WTC11 (cell line): ENCODE measurements around the gene TNN. TPM values are rescaled to one million over a fixed set of nuclear protein-coding genes. Genes with fewer than 3 reads are reported as not detected.

Source experiments
- ATAC-seq: fragments of 200-7000 bp; cut with Tn5 transposase; 2 replicates; pipeline ENCODE4 v1.10.0; 2021; ENCODE audit warnings: mild to moderate bottlenecking, moderate library complexity
- CTCF ChIA-PET: fragments of 300-600 bp; sonication (Branson Sonifier 250); formaldehyde crosslinking; loops from one replicate; lab custom pipeline; 2021; ENCODE audit warnings: antibody characterized with exemption; lab: Charles Lee
- POLR2A ChIA-PET: fragments of 350-600 bp; sonication (Branson Sonifier 250); formaldehyde crosslinking; loops from one replicate; lab custom pipeline; 2021; ENCODE audit warnings: antibody characterized with exemption; lab: Charles Lee
- DNase-seq: peaks from one replicate; pipeline ENCODE4 v3.0.0; 2021; ENCODE audit warnings: low spot score
- H3K27ac Mint-ChIP-seq: 2 replicates; pipeline ENCODE4 v1.8.0; 2021; ENCODE audit warnings: mixed read lengths
- H3K27me3 Mint-ChIP-seq: 2 replicates; pipeline ENCODE4 v1.8.0; 2021; ENCODE audit warnings: low read depth, mild to moderate bottlenecking, moderate library complexity, mixed read lengths
- H3K36me3 Mint-ChIP-seq: 2 replicates; pipeline ENCODE4 v1.8.0; 2021; ENCODE audit warnings: mixed read lengths
- H3K4me1 Mint-ChIP-seq: 2 replicates; pipeline ENCODE4 v1.8.0; 2022; ENCODE audit warnings: mixed read lengths
- H3K4me3 Mint-ChIP-seq: 2 replicates; pipeline ENCODE4 v1.8.0; 2021; ENCODE audit warnings: mild to moderate bottlenecking, moderate library complexity, mixed read lengths
- H3K9me3 Mint-ChIP-seq: 2 replicates; pipeline ENCODE4 v1.8.0; 2021; ENCODE audit warnings: mixed read lengths
- CREB1 ChIP-seq: sonication (generic); formaldehyde crosslinking; IDR thresholded peaks from 2 replicates; pipeline ENCODE4 v1.8.0; 2023; ENCODE audit warnings: mild to moderate bottlenecking, missing genetic modification reagents
- ELF4 ChIP-seq: sonication (generic); formaldehyde crosslinking; IDR thresholded peaks from 2 replicates; pipeline ENCODE4 v1.8.1; 2022; ENCODE audit warnings: low read depth, mild to moderate bottlenecking, moderate library complexity, missing genetic modification reagents
- ETV6 ChIP-seq: sonication (generic); formaldehyde crosslinking; IDR thresholded peaks from 2 replicates; pipeline ENCODE4 v1.8.1; 2022; ENCODE audit warnings: mild to moderate bottlenecking, missing genetic modification reagents
- FOXP1 ChIP-seq: sonication (generic); formaldehyde crosslinking; IDR thresholded peaks from 2 replicates; pipeline ENCODE4 v1.8.0; 2022; ENCODE audit warnings: missing genetic modification reagents, mild to moderate bottlenecking, moderate library complexity, borderline replicate concordance
- HMGA2 ChIP-seq: fragments of 250-450 bp; sonication (Bioruptor Pico); IDR thresholded peaks from 2 replicates; pipeline ENCODE4 v1.4.0; 2021; ENCODE audit warnings: mild to moderate bottlenecking, moderate library complexity
- KAT7 ChIP-seq: sonication (generic); formaldehyde crosslinking; IDR thresholded peaks from 2 replicates; pipeline ENCODE4 v1.8.1; 2023; ENCODE audit warnings: missing genetic modification reagents, mild to moderate bottlenecking, borderline replicate concordance
- MAX ChIP-seq: sonication (generic); formaldehyde crosslinking; IDR thresholded peaks from 2 replicates; pipeline ENCODE4 v1.8.0; 2022; ENCODE audit warnings: mild to moderate bottlenecking, missing genetic modification reagents
- MXD4 ChIP-seq: fragments of 250-450 bp; sonication (Bioruptor Pico); IDR thresholded peaks from 2 replicates; pipeline ENCODE4 v1.8.0; 2021; ENCODE audit warnings: mild to moderate bottlenecking, moderate library complexity, borderline replicate concordance
- NFE2L1 ChIP-seq: sonication (generic); formaldehyde crosslinking; IDR thresholded peaks from 2 replicates; pipeline ENCODE4 v1.8.1; 2023; ENCODE audit warnings: missing genetic modification reagents
- NFYB ChIP-seq: sonication (generic); formaldehyde crosslinking; conservative IDR thresholded peaks from 2 replicates; pipeline ENCODE4 v1.8.0; 2022; ENCODE audit warnings: low read depth, missing genetic modification reagents
- NR2C2 ChIP-seq: sonication (generic); formaldehyde crosslinking; IDR thresholded peaks from 2 replicates; pipeline ENCODE4 v1.8.0; 2022; ENCODE audit warnings: mild to moderate bottlenecking, missing genetic modification reagents
- PRRX2 ChIP-seq: fragments of 250-450 bp; sonication (Bioruptor Pico); IDR thresholded peaks from 2 replicates; pipeline ENCODE4 v1.8.0; 2021; ENCODE audit warnings: mild to moderate bottlenecking
- RORB ChIP-seq: fragments of 250-450 bp; sonication (Bioruptor Pico); IDR thresholded peaks from 2 replicates; pipeline ENCODE4 v1.9.0; 2021; ENCODE audit warnings: mild to moderate bottlenecking
- TEAD1 ChIP-seq: sonication (generic); formaldehyde crosslinking; IDR thresholded peaks from 2 replicates; pipeline ENCODE4 v1.8.0; 2022; ENCODE audit warnings: mild to moderate bottlenecking, missing genetic modification reagents
- TEAD4 ChIP-seq: sonication (generic); formaldehyde crosslinking; IDR thresholded peaks from 2 replicates; pipeline ENCODE4 v1.8.0; 2022; ENCODE audit warnings: mild to moderate bottlenecking, missing genetic modification reagents
- ZBTB43 ChIP-seq: sonication (generic); formaldehyde crosslinking; IDR thresholded peaks from 2 replicates; pipeline ENCODE4 v1.8.1; 2023; ENCODE audit warnings: mild to moderate bottlenecking, missing genetic modification reagents
- ZMAT4 ChIP-seq: fragments of 250-450 bp; sonication (Bioruptor Pico); IDR thresholded peaks from 2 replicates; pipeline ENCODE4 v1.9.0; 2021; ENCODE audit warnings: mild to moderate bottlenecking
- ZNF219 ChIP-seq: sonication (generic); formaldehyde crosslinking; IDR thresholded peaks from 2 replicates; pipeline ENCODE4 v1.8.0; 2023; ENCODE audit warnings: missing genetic modification reagents, mild to moderate bottlenecking, borderline replicate concordance
- ZNF232 ChIP-seq: sonication (generic); formaldehyde crosslinking; IDR thresholded peaks from 2 replicates; pipeline ENCODE4 v1.8.0; 2022; ENCODE audit warnings: mild to moderate bottlenecking, missing genetic modification reagents
- ZNF263 ChIP-seq: sonication (generic); formaldehyde crosslinking; IDR thresholded peaks from 2 replicates; pipeline ENCODE4 v1.8.1; 2022; ENCODE audit warnings: low read depth, mild to moderate bottlenecking, moderate library complexity, missing genetic modification reagents
- ZNF396 ChIP-seq: fragments of 250-450 bp; sonication (Bioruptor Pico); IDR thresholded peaks from 2 replicates; pipeline ENCODE4 v1.8.0; 2021; ENCODE audit warnings: mild to moderate bottlenecking, moderate library complexity, borderline replicate concordance
- ZNF423 ChIP-seq: fragments of 250-450 bp; sonication (Bioruptor Pico); IDR thresholded peaks from 2 replicates; pipeline ENCODE4 v2.1.2; 2022; ENCODE audit warnings: mild to moderate bottlenecking, moderate library complexity
- ZNF671 ChIP-seq: fragments of 250-450 bp; sonication (Bioruptor Pico); IDR thresholded peaks from 2 replicates; pipeline ENCODE4 v1.8.0; 2021; ENCODE audit warnings: mild to moderate bottlenecking
- total RNA-seq: library from RNA; stranded (reverse); gene quantifications from 3 replicates; pipeline ENCODE4 v1.2.3, GENCODE V29; 2021
- TF ChIP-seq, protein P1 (sequence below): sonication (generic); formaldehyde crosslinking; IDR thresholded peaks from 2 replicates; pipeline ENCODE4 v1.8.1; 2022; ENCODE audit warnings: mild to moderate bottlenecking, missing genetic modification reagents, moderate library complexity, borderline replicate concordance
- TF ChIP-seq, protein P2 (sequence below): fragments of 250-450 bp; sonication (Bioruptor Pico); IDR thresholded peaks from 2 replicates; pipeline ENCODE4 v2.1.2; 2022; ENCODE audit warnings: mild to moderate bottlenecking, moderate library complexity
- TF ChIP-seq, protein P3 (sequence below): sonication (generic); formaldehyde crosslinking; IDR thresholded peaks from 2 replicates; pipeline ENCODE4 v1.8.0; 2022; ENCODE audit warnings: mild to moderate bottlenecking, missing genetic modification reagents
- TF ChIP-seq, protein P4 (sequence below): fragments of 250-450 bp; sonication (Bioruptor Pico); IDR thresholded peaks from 2 replicates; pipeline ENCODE4 v1.9.0; 2021; ENCODE audit warnings: moderate library complexity, mild to moderate bottlenecking, inconsistent platforms, borderline replicate concordance

TNN gene
- total RNA-seq, 1 experiment from 2014 or later, result 0.44 TPM

DNA sequence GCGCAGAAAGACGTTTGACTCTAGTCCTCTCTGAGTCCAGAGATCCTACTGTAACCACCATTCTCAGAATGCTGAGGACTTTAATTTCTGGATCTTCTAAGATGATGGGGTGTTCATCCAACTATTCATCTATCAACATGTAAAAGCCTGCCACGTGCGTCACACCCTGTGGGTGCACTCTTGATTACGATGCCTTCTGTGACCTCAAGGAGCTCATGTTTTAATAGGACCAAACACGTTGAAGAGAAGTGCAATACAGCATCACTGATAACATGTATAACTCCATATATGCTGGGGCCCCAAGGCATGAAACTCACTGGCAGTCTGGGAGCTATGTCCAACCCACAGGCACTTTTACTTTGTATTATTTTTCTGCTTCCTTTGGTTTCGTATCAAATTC, 105.9 kb downstream of the TNN start (continued):
- TF ChIP-seq ZBTB43 (CRISPR knock-in tag), result no peak
- TF ChIP-seq FOXP1 (CRISPR knock-in tag), result no peak
- TF ChIP-seq ELF4 (CRISPR knock-in tag), result no peak
- no peak for TF ChIP-seq PRRX2 (CRISPR knock-in tag)

DNA sequence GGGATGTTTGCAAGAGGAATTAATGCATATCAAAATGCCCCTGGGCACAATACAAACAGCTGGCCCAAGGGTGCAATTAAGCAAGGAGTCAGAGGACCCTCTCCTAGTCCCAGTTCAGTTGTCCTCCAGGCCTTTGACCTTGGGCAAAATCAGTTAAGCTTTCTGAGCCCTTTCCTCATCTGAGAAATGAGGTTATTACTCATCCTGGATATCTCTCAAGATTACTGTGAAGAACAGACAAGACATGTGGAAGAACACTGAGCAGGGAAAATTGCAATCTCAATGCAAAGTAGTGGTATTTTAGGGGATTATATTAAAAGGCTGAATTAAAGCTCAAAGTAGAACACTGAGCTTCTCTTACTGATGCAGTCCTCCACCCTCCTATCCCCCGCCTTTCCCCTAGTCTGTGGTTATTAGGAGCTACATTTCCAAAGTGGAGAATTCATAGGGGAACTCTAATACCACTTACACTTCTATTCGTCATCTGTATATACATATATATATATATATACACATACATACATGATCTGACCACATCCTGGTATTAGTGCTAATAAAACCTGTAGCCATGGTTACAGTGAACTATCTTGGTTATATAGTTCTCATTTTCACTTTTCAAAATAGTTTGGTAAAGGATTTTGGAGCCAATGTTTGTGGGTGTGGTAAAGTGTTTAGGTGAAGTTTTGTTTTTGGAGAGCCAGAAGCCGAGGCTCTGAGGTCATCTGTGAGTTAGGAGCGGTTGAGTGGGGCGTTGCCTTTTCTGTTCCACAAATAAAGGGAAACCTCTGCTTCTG, 106.9 kb downstream of the TNN start:
- no peaks in the 10 kb centered on the region for H3K9me3 Mint-ChIP-seq
- ATAC-seq (no peak), DNase-seq (no peak)
- peaks cover 4% of the 10 kb centered on the region; the same call in 1 of the 2 replicates for H3K36me3 Mint-ChIP-seq
- TF ChIP-seq NFYB (CRISPR knock-in tag) (no peak), ZNF232 (no peak), ZNF671 (CRISPR knock-in tag) (no peak), TEAD1 (CRISPR knock-in tag) (no peak), PRRX2 (CRISPR knock-in tag) (no peak), TEAD4 (CRISPR knock-in tag) (no peak), NFE2L1 (no peak), NR2C2 (CRISPR knock-in tag) (no peak), ETV6 (CRISPR knock-in tag) (no peak), MXD4 (CRISPR knock-in tag) (no peak), KAT7 (CRISPR knock-in tag) (no peak), ZNF423 (CRISPR knock-in tag) (no peak)
- CTCF ChIA-PET, result interaction anchor here (0.7 to 1.8 kb wide), 4 partner anchors 18 to 28 kb away, joined by 4 to 14 read pairs (median 4); no protein-coding TSS in a partner anchor
- H3K27me3 Mint-ChIP-seq, result no peaks in the 10 kb centered on the region
- POLR2A ChIA-PET, result interaction anchor here (0.5 kb wide), 1 partner anchor 29 kb away, joined by 3 read pairs; no protein-coding TSS in a partner anchor
- no peak overlapping the region for H3K4me3 Mint-ChIP-seq
- H3K4me1 Mint-ChIP-seq, result peaks cover 7% of the 10 kb centered on the region; the same call in 1 of the 2 replicates
- H3K27ac Mint-ChIP-seq, result no peak overlapping the region

DNA sequence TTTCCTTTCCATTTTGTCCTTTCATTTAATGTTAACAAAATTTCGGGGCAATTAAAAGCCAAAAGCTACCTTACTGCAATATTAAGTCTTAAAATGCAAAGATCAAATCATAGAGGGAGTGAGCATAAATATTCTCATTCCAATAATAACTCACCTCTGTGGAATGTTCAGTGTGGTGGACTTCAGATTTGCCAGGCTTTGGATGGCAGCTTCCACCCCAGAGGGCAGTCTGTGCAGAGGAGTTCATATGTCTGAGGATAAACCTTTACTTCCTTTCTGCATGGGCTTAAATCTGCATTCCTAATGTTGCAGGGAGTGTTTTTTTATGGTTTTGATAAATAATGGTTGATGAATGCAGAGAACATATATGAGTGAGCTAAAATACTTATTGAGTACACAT, 108.6 kb downstream of the TNN start:
- ATAC-seq (no peak), DNase-seq (no peak)
- H3K9me3 Mint-ChIP-seq, result no peaks in the 10 kb centered on the region
- H3K27me3 Mint-ChIP-seq, result no peaks in the 10 kb centered on the region
- H3K27ac Mint-ChIP-seq, result no peak overlapping the region
- CTCF ChIA-PET, result no interaction called here
- POLR2A ChIA-PET, result interaction anchor here (0.6 to 0.7 kb wide), 2 partner anchors 43 to 160 kb away, joined by 3 to 6 read pairs; no protein-coding TSS in a partner anchor
- no peak overlapping the region for H3K4me3 Mint-ChIP-seq
- peaks cover 4% of the 10 kb centered on the region; the same call in 1 of the 2 replicates for H3K36me3 Mint-ChIP-seq
- no peak for TF ChIP-seq MAX (CRISPR knock-in tag)
- no peak for TF ChIP-seq ZNF219 (CRISPR knock-in tag)
- no peak for TF ChIP-seq CREB1 (CRISPR knock-in tag)
- TF ChIP-seq, protein P1, sequence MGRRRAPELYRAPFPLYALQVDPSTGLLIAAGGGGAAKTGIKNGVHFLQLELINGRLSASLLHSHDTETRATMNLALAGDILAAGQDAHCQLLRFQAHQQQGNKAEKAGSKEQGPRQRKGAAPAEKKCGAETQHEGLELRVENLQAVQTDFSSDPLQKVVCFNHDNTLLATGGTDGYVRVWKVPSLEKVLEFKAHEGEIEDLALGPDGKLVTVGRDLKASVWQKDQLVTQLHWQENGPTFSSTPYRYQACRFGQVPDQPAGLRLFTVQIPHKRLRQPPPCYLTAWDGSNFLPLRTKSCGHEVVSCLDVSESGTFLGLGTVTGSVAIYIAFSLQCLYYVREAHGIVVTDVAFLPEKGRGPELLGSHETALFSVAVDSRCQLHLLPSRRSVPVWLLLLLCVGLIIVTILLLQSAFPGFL (CRISPR knock-in tag), result no peak
- TF ChIP-seq ZNF263 (CRISPR knock-in tag), result no peak
- TF ChIP-seq, protein P2, sequence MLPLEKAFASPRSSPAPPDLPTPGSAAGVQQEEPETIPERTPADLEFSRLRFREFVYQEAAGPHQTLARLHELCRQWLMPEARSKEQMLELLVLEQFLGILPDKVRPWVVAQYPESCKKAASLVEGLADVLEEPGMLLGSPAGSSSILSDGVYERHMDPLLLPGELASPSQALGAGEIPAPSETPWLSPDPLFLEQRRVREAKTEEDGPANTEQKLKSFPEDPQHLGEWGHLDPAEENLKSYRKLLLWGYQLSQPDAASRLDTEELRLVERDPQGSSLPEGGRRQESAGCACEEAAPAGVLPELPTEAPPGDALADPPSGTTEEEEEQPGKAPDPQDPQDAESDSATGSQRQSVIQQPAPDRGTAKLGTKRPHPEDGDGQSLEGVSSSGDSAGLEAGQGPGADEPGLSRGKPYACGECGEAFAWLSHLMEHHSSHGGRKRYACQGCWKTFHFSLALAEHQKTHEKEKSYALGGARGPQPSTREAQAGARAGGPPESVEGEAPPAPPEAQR (CRISPR knock-in tag), result no peak
- TF ChIP-seq ZMAT4 (CRISPR knock-in tag), result no peak
- TF ChIP-seq ZNF396 (CRISPR knock-in tag), result no peak
- no peak for TF ChIP-seq KAT7 (CRISPR knock-in tag)
- TF ChIP-seq, protein P3, sequence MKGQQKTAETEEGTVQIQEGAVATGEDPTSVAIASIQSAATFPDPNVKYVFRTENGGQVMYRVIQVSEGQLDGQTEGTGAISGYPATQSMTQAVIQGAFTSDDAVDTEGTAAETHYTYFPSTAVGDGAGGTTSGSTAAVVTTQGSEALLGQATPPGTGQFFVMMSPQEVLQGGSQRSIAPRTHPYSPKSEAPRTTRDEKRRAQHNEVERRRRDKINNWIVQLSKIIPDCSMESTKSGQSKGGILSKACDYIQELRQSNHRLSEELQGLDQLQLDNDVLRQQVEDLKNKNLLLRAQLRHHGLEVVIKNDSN (CRISPR knock-in tag), result no peak
- no peak for TF ChIP-seq NR2C2 (CRISPR knock-in tag)
- no peak for TF ChIP-seq ZNF232
- no peak for TF ChIP-seq HMGA2
- TF ChIP-seq TEAD1 (CRISPR knock-in tag), result no peak
- TF ChIP-seq, protein P4, sequence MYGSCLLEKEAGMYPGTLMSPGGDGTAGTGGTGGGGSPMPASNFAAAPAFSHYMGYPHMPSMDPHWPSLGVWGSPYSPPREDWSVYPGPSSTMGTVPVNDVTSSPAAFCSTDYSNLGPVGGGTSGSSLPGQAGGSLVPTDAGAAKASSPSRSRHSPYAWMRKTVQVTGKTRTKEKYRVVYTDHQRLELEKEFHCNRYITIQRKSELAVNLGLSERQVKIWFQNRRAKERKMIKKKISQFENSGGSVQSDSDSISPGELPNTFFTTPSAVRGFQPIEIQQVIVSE, result no peak
- no peak for TF ChIP-seq ETV6 (CRISPR knock-in tag)
- TF ChIP-seq NFYB (CRISPR knock-in tag), result no peak
- no peak for TF ChIP-seq RORB (CRISPR knock-in tag)
- peaks cover 10% of the 10 kb centered on the region; the same call in 1 of the 2 replicates for H3K4me1 Mint-ChIP-seq
